DND-41 (cell line): ENCODE data around the gene HNRNPU.

Experiments used
- EZH2 ChIP-seq: IDR thresholded peaks from 3 replicates; pipeline ENCODE4 v1.6.1; 2012; ENCODE audit warnings: borderline replicate concordance, low read depth, mild to moderate bottlenecking, moderate library complexity, low read length, inconsistent platforms; ENCODE audit not compliant: severe bottlenecking
- TF ChIP-seq, protein P1 (sequence below): IDR thresholded peaks from 2 replicates; pipeline ENCODE4 v1.5.1; 2012; ENCODE audit warnings: borderline replicate concordance, low read length, moderate library complexity, mild to moderate bottlenecking; ENCODE audit not compliant: poor library complexity, severe bottlenecking; ENCODE audit errors: extremely low read depth

GRCh38 chr1:244862354-244862698 is 2.0 kb downstream of the HNRNPU start:
- TF ChIP-seq, protein P1, sequence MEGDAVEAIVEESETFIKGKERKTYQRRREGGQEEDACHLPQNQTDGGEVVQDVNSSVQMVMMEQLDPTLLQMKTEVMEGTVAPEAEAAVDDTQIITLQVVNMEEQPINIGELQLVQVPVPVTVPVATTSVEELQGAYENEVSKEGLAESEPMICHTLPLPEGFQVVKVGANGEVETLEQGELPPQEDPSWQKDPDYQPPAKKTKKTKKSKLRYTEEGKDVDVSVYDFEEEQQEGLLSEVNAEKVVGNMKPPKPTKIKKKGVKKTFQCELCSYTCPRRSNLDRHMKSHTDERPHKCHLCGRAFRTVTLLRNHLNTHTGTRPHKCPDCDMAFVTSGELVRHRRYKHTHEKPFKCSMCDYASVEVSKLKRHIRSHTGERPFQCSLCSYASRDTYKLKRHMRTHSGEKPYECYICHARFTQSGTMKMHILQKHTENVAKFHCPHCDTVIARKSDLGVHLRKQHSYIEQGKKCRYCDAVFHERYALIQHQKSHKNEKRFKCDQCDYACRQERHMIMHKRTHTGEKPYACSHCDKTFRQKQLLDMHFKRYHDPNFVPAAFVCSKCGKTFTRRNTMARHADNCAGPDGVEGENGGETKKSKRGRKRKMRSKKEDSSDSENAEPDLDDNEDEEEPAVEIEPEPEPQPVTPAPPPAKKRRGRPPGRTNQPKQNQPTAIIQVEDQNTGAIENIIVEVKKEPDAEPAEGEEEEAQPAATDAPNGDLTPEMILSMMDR = no peak
- TF ChIP-seq EZH2 = no peak
